Erythroblast (primary cell): ENCODE measurements around the gene CNTN4.

ENCODE experiments used
- DNase-seq, 2 experiments: peaks; one replicate each; lab custom pipeline; 2025; lab: John Stamatoyannopoulos, UW
- GATA1 ChIP-seq: IDR thresholded peaks from 2 replicates; pipeline ENCODE4 v1.6.1; 2011; ENCODE audit warnings: low read depth, mild to moderate bottlenecking, control low read depth, low read length, moderate library complexity
- POLR2A ChIP-seq: IDR thresholded peaks from 2 replicates; pipeline ENCODE4 v1.6.1; 2011; ENCODE audit warnings: mild to moderate bottlenecking, low read length

Gene CNTN4

GRCh38 chr3:2856138-2857133, 757.8 kb downstream of the CNTN4 start:
- TF ChIP-seq GATA1 (no peak), POLR2A (no peak)

GRCh38 chr3:2860626-2861025, 762.0 kb downstream of the CNTN4 start:
- TF ChIP-seq POLR2A (no peak), GATA1 (no peak)
- no peak for DNase-seq

More at GRCh38 chr3:2856138-2857133, 757.8 kb downstream of the CNTN4 start:
- peak in 1 of 2 experiments; percentile 5 for DNase-seq

- no peak for TF ChIP-seq GATA1
- no peak for TF ChIP-seq POLR2A
- no peak for DNase-seq
These were observed 762.5 kb downstream of the CNTN4 start for GRCh38 chr3:2861120-2861519.

GRCh38 chr3:2861920-2862319, 763.3 kb downstream of the CNTN4 start:
- no peak for DNase-seq
- TF ChIP-seq GATA1 (no peak), POLR2A (no peak)

- TF ChIP-seq POLR2A (no peak), GATA1 (no peak)
- no peak for DNase-seq
These were observed 763.7 kb downstream of the CNTN4 start for GRCh38 chr3:2862366-2862765.

GRCh38 chr3:2863127-2863526, 764.5 kb downstream of the CNTN4 start:
- TF ChIP-seq GATA1 = no peak
- no peak for TF ChIP-seq POLR2A
- DNase-seq = no peak

GRCh38 chr3:2869905-2870304, 771.2 kb downstream of the CNTN4 start:
- no peak for TF ChIP-seq GATA1
- TF ChIP-seq POLR2A = no peak

GRCh38 chr3:2870724-2871333, 772.2 kb downstream of the CNTN4 start:
- TF ChIP-seq POLR2A (no peak), GATA1 (no peak)
- no peak for DNase-seq

More at GRCh38 chr3:2869905-2870304, 771.2 kb downstream of the CNTN4 start:
- DNase-seq = no peak

GRCh38 chr3:2872884-2873283, 774.2 kb downstream of the CNTN4 start:
- DNase-seq = no peak
- TF ChIP-seq POLR2A = no peak
- TF ChIP-seq GATA1 = no peak

GRCh38 chr3:2873986-2874385, 775.3 kb downstream of the CNTN4 start:
- DNase-seq = no peak

GRCh38 chr3:2875699-2876098, 777.0 kb downstream of the CNTN4 start:
- no peak for TF ChIP-seq POLR2A
- no peak for TF ChIP-seq GATA1

More at GRCh38 chr3:2873986-2874385, 775.3 kb downstream of the CNTN4 start:
- TF ChIP-seq POLR2A (no peak), GATA1 (no peak)

GRCh38 chr3:2876362-2876761, 777.7 kb downstream of the CNTN4 start:
- no peak for TF ChIP-seq GATA1
- TF ChIP-seq POLR2A = no peak

More at GRCh38 chr3:2875699-2876098, 777.0 kb downstream of the CNTN4 start:
- DNase-seq = no peak

GRCh38 chr3:2879023-2879422, 780.4 kb downstream of the CNTN4 start:
- DNase-seq = no peak
- no peak for TF ChIP-seq POLR2A
- no peak for TF ChIP-seq GATA1

More at GRCh38 chr3:2876362-2876761, 777.7 kb downstream of the CNTN4 start:
- no peak for DNase-seq

GRCh38 chr3:2879587-2879986, 780.9 kb downstream of the CNTN4 start:
- no peak for TF ChIP-seq POLR2A
- no peak for DNase-seq
